HEK293T (cell line): ENCODE data around the gene GYPB.
"Not testable (repeated sequence)": the region's sequence is repeated elsewhere in the genome, so short reads cannot be mapped to it uniquely, and the experiment has no call there.

Experiments
- ARNT ChIP-seq: fragments of 450-650 bp; IDR thresholded peaks from 2 replicates; pipeline ENCODE4 v1.6.1; 2017; ENCODE audit warnings: mild to moderate bottlenecking
- BHLHE40 ChIP-seq: fragments of 450-650 bp; IDR thresholded peaks from 2 replicates; pipeline ENCODE4 v1.6.1; 2016; ENCODE audit warnings: mild to moderate bottlenecking, moderate library complexity, borderline replicate concordance
- FOXM1 ChIP-seq: fragments of 450-650 bp; IDR thresholded peaks from 2 replicates; pipeline ENCODE4 v1.6.1; 2017; ENCODE audit warnings: mild to moderate bottlenecking, borderline replicate concordance
- HDGF ChIP-seq: fragments of 450-650 bp; IDR thresholded peaks from 2 replicates; pipeline ENCODE4 v1.6.1; 2017; ENCODE audit warnings: antibody characterized with exemption, borderline replicate concordance
- SP1 ChIP-seq: fragments of 450-650 bp; IDR thresholded peaks from 2 replicates; pipeline ENCODE4 v1.6.1; 2017

- TF ChIP-seq BHLHE40, SP1, HDGF, FOXM1, ARNT: not testable (repeated sequence)
These were observed at the start of gene GYPB for GRCh38 chr4:144019277-144019676.
